GM12891 (cell line): ENCODE results near the gene DUSP22.

ENCODE experiments used
- PAX5 ChIP-seq: IDR thresholded peaks from 2 replicates; pipeline ENCODE4 v1.6.1; 2011; ENCODE audit warnings: low read length, moderate library complexity, mild to moderate bottlenecking; ENCODE audit not compliant: insufficient read depth, severe bottlenecking
- POLR2A ChIP-seq: IDR thresholded peaks from 2 replicates; pipeline ENCODE4 v1.6.1; 2011; ENCODE audit warnings: low read depth, low read length, control low read depth
- POLR2AphosphoS5 ChIP-seq: IDR thresholded peaks from 2 replicates; pipeline ENCODE4 v1.6.1; 2011; ENCODE audit warnings: low read depth, low read length, control low read depth
- POU2F2 ChIP-seq: IDR thresholded peaks from 2 replicates; pipeline ENCODE4 v1.6.1; 2011; ENCODE audit warnings: low read depth, mild to moderate bottlenecking, control low read depth, low read length, moderate library complexity
- SPI1 ChIP-seq: IDR thresholded peaks from 2 replicates; pipeline ENCODE4 v1.6.1; 2011; ENCODE audit warnings: low read depth, low read length, control low read depth
- TAF1 ChIP-seq: IDR thresholded peaks from 2 replicates; pipeline ENCODE4 v1.6.1; 2011; ENCODE audit warnings: low read depth, low read length, control low read depth

DNA sequence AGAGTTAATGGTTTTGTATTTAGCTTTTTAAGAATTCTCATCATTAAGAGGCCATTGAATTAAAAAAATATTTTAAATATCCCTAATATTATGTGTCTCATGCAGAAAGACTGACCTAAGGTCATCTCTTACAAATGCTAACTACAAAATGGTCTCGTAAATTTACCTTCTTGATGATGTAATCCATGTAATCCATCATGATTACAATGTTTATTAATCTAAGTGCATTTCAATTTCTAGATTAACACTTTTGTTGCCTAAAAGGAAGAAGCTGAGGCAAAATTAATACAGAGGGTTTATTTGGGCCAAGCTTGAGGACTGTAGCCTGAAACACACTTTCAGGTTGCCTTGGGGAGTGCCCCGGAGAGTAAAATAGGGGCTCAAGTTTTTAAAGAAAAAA is 18.4 kb downstream of the DUSP22 start:
- no peak for TF ChIP-seq POLR2AphosphoS5
- TF ChIP-seq POLR2A: no peak
- TF ChIP-seq TAF1: no peak
- TF ChIP-seq POU2F2: no peak
- TF ChIP-seq SPI1: no peak
- no peak for TF ChIP-seq PAX5
